ENCODE data around the gene SDS. TPM values are rescaled to one million over a fixed set of nuclear protein-coding genes. Genes with fewer than 3 reads are reported as not detected.

SDS gene
- total RNA-seq, 1 donor from 2014 or later: not detected

DNA sequence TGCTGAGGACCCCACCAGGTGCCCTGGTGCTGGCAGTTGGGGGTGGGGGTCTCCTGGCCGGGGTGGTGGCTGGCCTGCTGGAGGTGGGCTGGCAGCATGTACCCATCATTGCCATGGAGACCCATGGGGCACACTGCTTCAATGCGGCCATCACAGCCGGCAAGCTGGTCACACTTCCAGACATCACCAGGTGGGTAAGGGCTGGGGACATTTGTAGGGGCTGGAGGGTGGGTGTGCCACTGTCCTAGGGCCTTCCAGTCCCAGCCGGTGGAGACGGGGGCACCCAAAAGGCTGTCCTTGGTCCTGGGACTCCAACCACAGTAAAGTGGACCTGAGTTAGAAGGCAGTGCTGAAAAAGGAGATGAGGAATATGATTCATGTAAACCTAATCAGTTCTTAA, 31.7 kb upstream of the SDS start:
- Histone ChIP-seq H3K9ac (ENCODE audit: low read length) (no peak overlapping the region), H3K27me3 (ENCODE audit: insufficient read depth, low read length) (no peaks in the 10 kb centered on the region), H3K9me3 (ENCODE audit: insufficient read depth, low read depth, low read length) (no peaks in the 10 kb centered on the region), H3K36me3 (ENCODE audit: insufficient read depth, low read length) (no peaks in the 10 kb centered on the region), H3K79me2 (ENCODE audit: insufficient read depth, low read length) (no peaks in the 10 kb centered on the region), H3K27ac (ENCODE audit: low read depth, low read length) (no peak overlapping the region), H2AFZ (ENCODE audit: low read depth, low read length) (no peak overlapping the region), H3K4me1 (ENCODE audit: insufficient read depth, low read length) (no peaks in the 10 kb centered on the region), H3K4me2 (ENCODE audit: low read length) (no peak overlapping the region), H3K4me3 (ENCODE audit: insufficient read depth, low read depth, low read length) (no peak overlapping the region), H4K20me1 (ENCODE audit: insufficient read depth, low read length) (no peaks in the 10 kb centered on the region)
- peaks cover 13% of the 10 kb centered on the region for H3K27me3 Mint-ChIP-seq (ENCODE audit: low read depth, unreplicated experiment)
- H3K4me1 Mint-ChIP-seq (ENCODE audit: low read depth, unreplicated experiment): peaks cover 2% of the 10 kb centered on the region
- H3K27ac Mint-ChIP-seq (ENCODE audit: unreplicated experiment): no peak overlapping the region
- H3K4me3 Mint-ChIP-seq (ENCODE audit: unreplicated experiment): no peak overlapping the region
- peaks cover 1% of the 10 kb centered on the region for H3K9me3 Mint-ChIP-seq (ENCODE audit: unreplicated experiment)
- DNase-seq (ENCODE audit: low read depth): no peak
- peaks cover 2% of the 10 kb centered on the region for H3K36me3 Mint-ChIP-seq (ENCODE audit: low read depth, unreplicated experiment)
- no peak for TF ChIP-seq EZH2 (IDR thresholded peaks at IDR 0.05; ENCODE audit: insufficient read depth, low read length)
- TF ChIP-seq, protein P1, sequence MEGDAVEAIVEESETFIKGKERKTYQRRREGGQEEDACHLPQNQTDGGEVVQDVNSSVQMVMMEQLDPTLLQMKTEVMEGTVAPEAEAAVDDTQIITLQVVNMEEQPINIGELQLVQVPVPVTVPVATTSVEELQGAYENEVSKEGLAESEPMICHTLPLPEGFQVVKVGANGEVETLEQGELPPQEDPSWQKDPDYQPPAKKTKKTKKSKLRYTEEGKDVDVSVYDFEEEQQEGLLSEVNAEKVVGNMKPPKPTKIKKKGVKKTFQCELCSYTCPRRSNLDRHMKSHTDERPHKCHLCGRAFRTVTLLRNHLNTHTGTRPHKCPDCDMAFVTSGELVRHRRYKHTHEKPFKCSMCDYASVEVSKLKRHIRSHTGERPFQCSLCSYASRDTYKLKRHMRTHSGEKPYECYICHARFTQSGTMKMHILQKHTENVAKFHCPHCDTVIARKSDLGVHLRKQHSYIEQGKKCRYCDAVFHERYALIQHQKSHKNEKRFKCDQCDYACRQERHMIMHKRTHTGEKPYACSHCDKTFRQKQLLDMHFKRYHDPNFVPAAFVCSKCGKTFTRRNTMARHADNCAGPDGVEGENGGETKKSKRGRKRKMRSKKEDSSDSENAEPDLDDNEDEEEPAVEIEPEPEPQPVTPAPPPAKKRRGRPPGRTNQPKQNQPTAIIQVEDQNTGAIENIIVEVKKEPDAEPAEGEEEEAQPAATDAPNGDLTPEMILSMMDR (IDR thresholded peaks at IDR 0.05; ENCODE audit: insufficient read depth, low read depth, low read length): no peak
- no peak for FAIRE-seq

DNA sequence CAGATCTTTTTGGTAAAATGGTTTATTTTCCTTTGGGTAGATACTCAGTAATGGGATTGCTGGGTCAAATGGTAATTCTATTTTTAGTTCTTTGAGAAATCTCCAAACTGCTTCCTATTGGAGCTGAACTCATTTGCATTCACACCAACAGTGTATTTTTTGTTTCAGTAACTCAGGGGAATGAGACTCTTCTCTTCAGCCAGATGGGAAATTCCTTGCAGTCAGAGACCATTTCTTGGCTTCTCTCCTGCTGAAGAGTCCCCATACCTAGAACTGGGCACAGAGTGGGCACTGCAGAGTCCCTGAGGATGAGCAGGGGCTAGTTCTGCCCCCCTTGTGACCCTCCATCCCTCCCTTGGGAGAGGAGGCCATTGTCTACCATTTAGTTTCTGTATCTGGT, 29.3 kb upstream of the SDS start:
- DNase-seq (ENCODE audit: low read depth): no peak
- H3K79me2 ChIP-seq (ENCODE audit: insufficient read depth, low read length): no peaks in the 10 kb centered on the region
- no peaks in the 10 kb centered on the region for H3K9me3 ChIP-seq (ENCODE audit: insufficient read depth, low read depth, low read length)
- no peak overlapping the region for H3K4me3 Mint-ChIP-seq (ENCODE audit: unreplicated experiment)
- no peak overlapping the region for H3K27ac ChIP-seq (ENCODE audit: low read depth, low read length)
- H4K20me1 ChIP-seq (ENCODE audit: insufficient read depth, low read length): no peaks in the 10 kb centered on the region
- H3K27me3 ChIP-seq (ENCODE audit: insufficient read depth, low read length): no peaks in the 10 kb centered on the region
- peaks cover 2% of the 10 kb centered on the region for H3K4me1 Mint-ChIP-seq (ENCODE audit: low read depth, unreplicated experiment)
- TF ChIP-seq, protein P1 (IDR thresholded peaks at IDR 0.05; ENCODE audit: insufficient read depth, low read depth, low read length): no peak
- TF ChIP-seq EZH2 (IDR thresholded peaks at IDR 0.05; ENCODE audit: insufficient read depth, low read length): no peak
- H3K4me1 ChIP-seq (ENCODE audit: insufficient read depth, low read length): no peaks in the 10 kb centered on the region
- H3K4me3 ChIP-seq (ENCODE audit: insufficient read depth, low read depth, low read length): no peak overlapping the region
- H3K36me3 ChIP-seq (ENCODE audit: insufficient read depth, low read length): no peaks in the 10 kb centered on the region
- H2AFZ ChIP-seq (ENCODE audit: low read depth, low read length): no peak overlapping the region
- H3K36me3 Mint-ChIP-seq (ENCODE audit: low read depth, unreplicated experiment): peaks cover 5% of the 10 kb centered on the region
- no peak overlapping the region for H3K9ac ChIP-seq (ENCODE audit: low read length)
- peaks cover 28% of the 10 kb centered on the region for H3K27me3 Mint-ChIP-seq (ENCODE audit: low read depth, unreplicated experiment)
- FAIRE-seq: no peak
- H3K4me2 ChIP-seq (ENCODE audit: low read length): no peak overlapping the region
- H3K9me3 Mint-ChIP-seq (ENCODE audit: unreplicated experiment): peaks cover 1% of the 10 kb centered on the region
- no peak overlapping the region for H3K27ac Mint-ChIP-seq (ENCODE audit: unreplicated experiment)

DNA sequence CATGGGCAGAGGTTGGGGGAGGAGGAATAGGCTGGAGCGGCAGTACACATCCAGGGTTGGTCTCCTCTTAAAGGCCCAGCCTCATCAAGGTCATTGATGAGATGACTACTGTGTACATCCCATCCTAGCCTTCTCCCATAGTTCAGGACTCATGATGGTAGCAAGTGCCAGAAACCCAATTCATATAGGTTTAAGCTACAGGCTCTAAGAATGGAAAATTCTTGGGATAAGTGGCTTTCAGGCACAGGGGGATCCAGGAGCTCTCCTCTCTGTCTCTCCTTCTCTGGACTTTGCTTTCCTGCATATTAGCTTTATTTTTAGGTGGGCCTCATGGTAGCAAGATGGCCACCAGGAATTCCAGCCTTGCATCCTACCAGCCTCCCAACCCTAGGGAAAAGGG, 24.8 kb upstream of the SDS start:
- H3K9me3 ChIP-seq (ENCODE audit: insufficient read depth, low read depth, low read length): no peaks in the 10 kb centered on the region
- H3K79me2 ChIP-seq (ENCODE audit: insufficient read depth, low read length): no peaks in the 10 kb centered on the region
- Mint-ChIP-seq H3K27ac (ENCODE audit: unreplicated experiment) (no peak overlapping the region), H3K9me3 (ENCODE audit: unreplicated experiment) (peaks cover 1% of the 10 kb centered on the region), H3K27me3 (ENCODE audit: low read depth, unreplicated experiment) (peaks cover 34% of the 10 kb centered on the region), H3K4me1 (ENCODE audit: low read depth, unreplicated experiment) (peaks cover 2% of the 10 kb centered on the region), H3K4me3 (ENCODE audit: unreplicated experiment) (no peak overlapping the region), H3K36me3 (ENCODE audit: low read depth, unreplicated experiment) (peaks cover 5% of the 10 kb centered on the region)
- H3K27me3 ChIP-seq (ENCODE audit: insufficient read depth, low read length): no peaks in the 10 kb centered on the region
- H3K4me3 ChIP-seq (ENCODE audit: insufficient read depth, low read depth, low read length): no peak overlapping the region
- no peaks in the 10 kb centered on the region for H4K20me1 ChIP-seq (ENCODE audit: insufficient read depth, low read length)
- H3K27ac ChIP-seq (ENCODE audit: low read depth, low read length): no peak overlapping the region
- H3K4me2 ChIP-seq (ENCODE audit: low read length): no peak overlapping the region
- no peaks in the 10 kb centered on the region for H3K36me3 ChIP-seq (ENCODE audit: insufficient read depth, low read length)
- TF ChIP-seq, protein P1 (IDR thresholded peaks at IDR 0.05; ENCODE audit: insufficient read depth, low read depth, low read length): no peak
- TF ChIP-seq EZH2 (IDR thresholded peaks at IDR 0.05; ENCODE audit: insufficient read depth, low read length): no peak
- no peaks in the 10 kb centered on the region for H3K4me1 ChIP-seq (ENCODE audit: insufficient read depth, low read length)
- DNase-seq (ENCODE audit: low read depth) (no peak), FAIRE-seq (no peak)
- H3K9ac ChIP-seq (ENCODE audit: low read length): no peak overlapping the region
- H2AFZ ChIP-seq (ENCODE audit: low read depth, low read length): no peak overlapping the region
